GM23338 (cell line): Measurements from ENCODE around the gene ASTE1. TPM values are rescaled to one million over a fixed set of nuclear protein-coding genes. Genes with fewer than 3 reads are reported as not detected.

Source experiments
- ATAC-seq: fragments of 200-7000 bp; cut with Tn5 transposase; 3 replicates; pipeline ENCODE4 v1.9.1; 2020
- DNase-seq: peaks from one replicate; pipeline ENCODE4 v3.0.0-alpha.2; 2015; ENCODE audit warnings: low spot score
- H2AFZ ChIP-seq: fragments of 200-600 bp; sonication (generic); 2 replicates; pipeline ENCODE4 v1.8.0; 2016; ENCODE audit warnings: antibody characterized with exemption, mild to moderate bottlenecking, moderate library complexity
- H3F3A ChIP-seq: fragments of 200-600 bp; sonication (generic); replicated peaks from 2 replicates; pipeline ENCODE4 v1.8.0; 2017; ENCODE audit warnings: antibody characterized with exemption, mixed run types, low read depth
- H3K27ac ChIP-seq: fragments of 200-600 bp; sonication (generic); 2 replicates; pipeline ENCODE4 v1.6.1; 2016; ENCODE audit warnings: low read depth
- H3K27me3 ChIP-seq: fragments of 200-600 bp; sonication (generic); 2 replicates; pipeline ENCODE4 v1.8.0; 2016; ENCODE audit warnings: mild to moderate bottlenecking, mixed run types, moderate library complexity; ENCODE audit not compliant: insufficient read depth
- H3K36me3 ChIP-seq: fragments of 200-600 bp; sonication (generic); 2 replicates; pipeline ENCODE4 v1.8.0; 2016; ENCODE audit warnings: mild to moderate bottlenecking; ENCODE audit not compliant: insufficient read depth
- H3K4me1 ChIP-seq: fragments of 200-600 bp; sonication (generic); 2 replicates; pipeline ENCODE4 v1.8.0; 2016; ENCODE audit warnings: mild to moderate bottlenecking, moderate library complexity; ENCODE audit not compliant: insufficient read depth
- H3K4me2 ChIP-seq: fragments of 200-600 bp; sonication (generic); 2 replicates; pipeline ENCODE4 v1.7.1; 2017; ENCODE audit warnings: mixed run types
- H3K4me3 ChIP-seq: fragments of 200-600 bp; sonication (generic); 2 replicates; pipeline ENCODE4 v1.6.1; 2016; ENCODE audit warnings: mixed run types
- H3K79me2 ChIP-seq: fragments of 200-600 bp; sonication (generic); replicated peaks from 2 replicates; pipeline ENCODE4 v1.8.0; 2017; ENCODE audit warnings: mild to moderate bottlenecking; ENCODE audit not compliant: insufficient read depth
- H3K9me2 ChIP-seq: fragments of 200-600 bp; sonication (generic); 2 replicates; pipeline ENCODE4 v1.8.0; 2017; ENCODE audit not compliant: insufficient read depth
- H4K20me1 ChIP-seq: fragments of 200-600 bp; sonication (generic); replicated peaks from 2 replicates; pipeline ENCODE4 v1.8.0; 2017; ENCODE audit warnings: mild to moderate bottlenecking; ENCODE audit not compliant: insufficient read depth
- H3K27ac Mint-ChIP-seq: 2 replicates; pipeline ENCODE4 v1.8.0; 2020; ENCODE audit warnings: inconsistent platforms, mild to moderate bottlenecking, moderate library complexity, mixed read lengths
- H3K27me3 Mint-ChIP-seq: 3 replicates; pipeline ENCODE4 v1.8.0; 2022; ENCODE audit warnings: low read depth, mild to moderate bottlenecking, moderate library complexity, mixed read lengths, inconsistent platforms; ENCODE audit not compliant: insufficient read depth, poor library complexity
- H3K36me3 Mint-ChIP-seq: 3 replicates; pipeline ENCODE4 v1.8.0; 2021; ENCODE audit warnings: low read depth, mild to moderate bottlenecking, inconsistent platforms, moderate library complexity, mixed read lengths
- H3K4me1 Mint-ChIP-seq: 3 replicates; pipeline ENCODE4 v1.8.0; 2020; ENCODE audit warnings: mild to moderate bottlenecking, inconsistent platforms, mixed read lengths
- H3K4me3 Mint-ChIP-seq: 3 replicates; pipeline ENCODE4 v1.8.0; 2021; ENCODE audit warnings: moderate library complexity, mild to moderate bottlenecking, inconsistent platforms, mixed read lengths
- H3K9me3 Mint-ChIP-seq: 3 replicates; pipeline ENCODE4 v1.8.0; 2020; ENCODE audit warnings: moderate library complexity, mild to moderate bottlenecking, inconsistent platforms, mixed read lengths
- CREB1 ChIP-seq: fragments of 250-450 bp; sonication (Bioruptor Pico); IDR thresholded peaks from 2 replicates; pipeline ENCODE4 v1.5.0; 2020; ENCODE audit warnings: low read depth, mild to moderate bottlenecking, moderate library complexity
- CTCF ChIP-seq, 2 experiments: fragments of 200-600 bp in 1 of 2; sonication (generic) in 1 of 2; conservative IDR thresholded peaks; 2 replicates each; pipeline versions ENCODE4 v1.5.1 to v1.6.1; 2016 to 2017; ENCODE audit warnings: antibody characterized with exemption in 2 of 2, low read depth in 2 of 2, mild to moderate bottlenecking in 2 of 2, moderate library complexity in 1 of 2
- EZH2phosphoT487 ChIP-seq: fragments of 200-600 bp; sonication (generic); IDR thresholded peaks from one replicate; pipeline ENCODE4 v1.8.1; 2018; ENCODE audit warnings: antibody characterized with exemption; ENCODE audit not compliant: unreplicated experiment
- JUNB ChIP-seq: IDR thresholded peaks from one replicate; pipeline ENCODE4 v1.6.1; 2016; ENCODE audit warnings: antibody characterized with exemption; ENCODE audit not compliant: unreplicated experiment
- POLR2AphosphoS5 ChIP-seq: IDR thresholded peaks from 2 replicates; pipeline ENCODE4 v1.6.1; 2016; ENCODE audit warnings: antibody characterized with exemption, low read depth
- STAT1 ChIP-seq: IDR thresholded peaks from one replicate; pipeline ENCODE4 v1.6.1; 2016; ENCODE audit warnings: antibody characterized with exemption; ENCODE audit not compliant: unreplicated experiment
- ZNF114 ChIP-seq: fragments of 250-450 bp; sonication (Bioruptor Pico); IDR thresholded peaks from 2 replicates; pipeline ENCODE4 v1.5.0; 2020; ENCODE audit warnings: mild to moderate bottlenecking, moderate library complexity
- ZNF331 ChIP-seq: fragments of 250-450 bp; sonication (Bioruptor Pico); IDR thresholded peaks from 2 replicates; pipeline ENCODE4 v1.5.0; 2020; ENCODE audit warnings: low read depth, mild to moderate bottlenecking, moderate library complexity
- ZNF462 ChIP-seq: fragments of 250-450 bp; sonication (Bioruptor Pico); IDR thresholded peaks from 2 replicates; pipeline ENCODE4 v1.5.0; 2020; ENCODE audit warnings: mild to moderate bottlenecking, moderate library complexity
- polyA plus RNA-seq: library from polyadenylated mRNA; unstranded; fragments of >200 nt; fragmentation: Nextera tagmentation; extraction: Ambion mirVana; gene quantifications from 2 replicates; pipeline ENCODE4 v1.2.1, GENCODE V29; 2016
- total RNA-seq: library from RNA; depleted of rRNA; stranded (reverse); fragments of >200 nt; shearing (Covaris generic); gene quantifications from 2 replicates; pipeline ENCODE4 v1.2.3, GENCODE V29; 2014

Gene ASTE1
- total and polyA plus RNA-seq, 2 experiments from 2014 or later, result 4.9 to 8.9 TPM

- H4K20me1 ChIP-seq, result no peaks in the 10 kb centered on the region
- TF ChIP-seq ZNF331 (CRISPR knock-in tag), result no peak
- no peak for TF ChIP-seq CREB1 (CRISPR knock-in tag)
- no peak for TF ChIP-seq EZH2phosphoT487
- no peak for TF ChIP-seq STAT1
- TF ChIP-seq ZNF114, result no peak
- no peak for TF ChIP-seq CTCF (conservative IDR thresholded peaks at IDR 0.05; ENCODE audit: low read depth in 2 of 2)
- TF ChIP-seq JUNB, result no peak
- no peak for TF ChIP-seq POLR2AphosphoS5
- no peak for TF ChIP-seq ZNF462 (CRISPR knock-in tag)
- H3K79me2 ChIP-seq, result no peaks in the 10 kb centered on the region
- no peak overlapping the region for H3K4me3 ChIP-seq
- Mint-ChIP-seq H3K36me3 (peaks cover 5% of the 10 kb centered on the region; the same call in 2 of the 3 replicates), H3K27me3 (peaks cover 4% of the 10 kb centered on the region), H3K27ac (no peak overlapping the region), H3K4me1 (peaks cover 18% of the 10 kb centered on the region), H3K4me3 (no peak overlapping the region), H3K9me3 (peaks cover 3% of the 10 kb centered on the region; the same call in 1 of the 3 replicates)
- DNase-seq (no peak), ATAC-seq (no peak)
- H3K9me2 ChIP-seq, result no peaks in the 10 kb centered on the region
- no peaks in the 10 kb centered on the region for H3K27me3 ChIP-seq
- H2AFZ ChIP-seq, result no peak overlapping the region
- H3F3A ChIP-seq, result no peaks in the 10 kb centered on the region
- H3K36me3 ChIP-seq, result no peaks in the 10 kb centered on the region
- no peak overlapping the region for H3K4me2 ChIP-seq
- peaks cover 7% of the 10 kb centered on the region for H3K4me1 ChIP-seq
- H3K27ac ChIP-seq, result no peak overlapping the region
These were observed 10.4 kb upstream of the ASTE1 start for GRCh38 chr3:131036986-131037385.
